Aorta (tissue), 5 donors: ENCODE measurements around the gene ACVR2A. TPM values are rescaled to one million over a fixed set of nuclear protein-coding genes. Genes with fewer than 3 reads are reported as not detected.

ENCODE experiments used
- ATAC-seq: fragments of 200-7000 bp; cut with Tn5 transposase; one replicate; pipeline ENCODE4 v1.9.1; 2022; ENCODE audit warnings: moderate library complexity; ENCODE audit not compliant: low FRiP score
- DNase-seq, 2 donors: peaks; one replicate each; pipeline ENCODE4 v3.0.0-alpha.2; 2020
- H3K27ac ChIP-seq, 2 donors: one replicate each; pipeline ENCODE4 v1.5.1; 2013; ENCODE audit warnings: low read length in 2 of 2, mild to moderate bottlenecking in 2 of 2, moderate library complexity in 2 of 2, control low read depth in 1 of 2, inconsistent platforms in 1 of 2, low read depth in 1 of 2
- H3K27me3 ChIP-seq, 2 donors: one replicate each; pipeline ENCODE4 v1.6.1; 2013; ENCODE audit warnings: control low read depth in 1 of 2, low read length in 1 of 2, mild to moderate bottlenecking in 1 of 2, moderate library complexity in 1 of 2; ENCODE audit not compliant: insufficient read depth in 2 of 2, control insufficient read depth in 1 of 2
- H3K36me3 ChIP-seq, 2 donors: one replicate each; pipeline ENCODE4 v1.6.1; 2013; ENCODE audit warnings: control low read depth in 1 of 2, low read length in 1 of 2, mild to moderate bottlenecking in 1 of 2; ENCODE audit not compliant: insufficient read depth in 2 of 2, control insufficient read depth in 1 of 2
- H3K4me1 ChIP-seq, 2 donors: one replicate each; pipeline ENCODE4 v1.6.1; 2013; ENCODE audit warnings: low read length in 2 of 2, control low read depth in 1 of 2, mild to moderate bottlenecking in 1 of 2, moderate library complexity in 1 of 2; ENCODE audit not compliant: insufficient read depth in 2 of 2, control insufficient read depth in 1 of 2
- H3K4me3 ChIP-seq, 2 donors: one replicate each; pipeline ENCODE4 v1.5.1; 2013; ENCODE audit warnings: low read length in 2 of 2, control low read depth in 1 of 2, mild to moderate bottlenecking in 1 of 2
- H3K9me3 ChIP-seq: one replicate; pipeline ENCODE4 v1.6.1; 2013; ENCODE audit warnings: mild to moderate bottlenecking, low read length; ENCODE audit not compliant: control insufficient read depth
- WGBS, 2 donors: extraction: QIAGEN DNeasy Blood & Tissue Kit; methylation state at CpG; one replicate each; pipeline ENCODE4 v1.1.7; 2013; 5-methylcytosine and 5-hydroxymethylcytosine counted together
- intact Hi-C, 2 donors: fragments of 100-400 bp; cut with DNase I; formaldehyde crosslinking; loops; one replicate each; pipeline versions ENCODE4 v1.14.2 to v1.15.0; 2022
- long read RNA-seq, 2 donors: library from polyadenylated mRNA; unstranded; transcript quantifications; one replicate each; pipeline ENCODE4 v2.0.0, GENCODE V29; 2020 to 2021
- polyA plus RNA-seq, 2 donors: library from polyadenylated mRNA; stranded (reverse); fragments of 200-250 nt; gene quantifications; one replicate each; pipeline ENCODE4 v1.2.3, GENCODE V29; 2013
- total RNA-seq, 2 donors: library from RNA; stranded (reverse); fragmentation: NEBNext Ultra II Directional; extraction: Animal tissue kit (Norgen Biotek cat#: 25700); gene quantifications; one replicate each; pipeline ENCODE4 v1.2.1, GENCODE V29; 2021
- donor health status: healthy with polysubstance abuse.
- donor health status: Bipolar disorder and iron deficiency.
- donor health status: DM: no; HTN: no; CAD: no.
- donor health status: DM: no; HTN: no; CAD: no.
- donor health status: DM: yes; HTN: yes; CAD: no.

Gene ACVR2A
- total RNA-seq (10 to 100 TPM; 11.5 to 26.2 TPM), polyA plus RNA-seq (1 to 10 TPM; 1.6 to 5.3 TPM)
- long read RNA-seq, donor 1, full-length matches to known transcripts: 2 of 8 reads
- long read RNA-seq, donor 1, partial matches to known transcripts: 1 of 8 reads
- long read RNA-seq, donor 1, other reads (novel, unspliced or antisense): 5 of 8 reads
- long read RNA-seq, donor 2, partial matches to known transcripts: 0 of 7 reads
- long read RNA-seq, donor 2, other reads (novel, unspliced or antisense): 7 of 7 reads

GRCh38 chr2:147844697-147845410 is at the start of gene ACVR2A:
Gene ACVR2A, plus strand, starts transcription at chr2:147845029. Its CDS starts 124 bp downstream, at chr2:147845153.
- DNase-seq: peak; percentile 52 to 76
- Histone ChIP-seq H3K36me3 (no peaks in the 10 kb centered on the region), H3K4me3 (peak within 1 kb of the TSS; percentile 90 to 99), H3K9me3 (no peaks in the 10 kb centered on the region), H3K4me1 (peaks cover 3 to 6% of the 10 kb centered on the region in 2 donors), H3K27ac (peak within 1 kb of the TSS; percentile 34 to 82), H3K27me3 (no peaks in the 10 kb centered on the region)
- 0% methylated on average over 49 to 51 of the region's 51 CpGs for WGBS, 2 donors
- intact Hi-C loops: no loop called here
- ATAC-seq: peak; percentile 12

GRCh38 chr2:147800316-147800715 is 44.5 kb upstream of the ACVR2A start:
- H3K36me3 ChIP-seq: no peaks in the 10 kb centered on the region
- no peaks in the 10 kb centered on the region for H3K4me1 ChIP-seq
- H3K27ac ChIP-seq: no peak overlapping the region
- DNase-seq: no peak
- 47% methylated on average over 2 of the region's 2 CpGs for WGBS, 2 donors
- no peak overlapping the region for H3K4me3 ChIP-seq
- no peaks in the 10 kb centered on the region for H3K27me3 ChIP-seq
- no peak for ATAC-seq
- H3K9me3 ChIP-seq: no peaks in the 10 kb centered on the region
- intact Hi-C loops: no loop called here

- WGBS, 2 donors: 57 to 76% methylated on average over 1 of the region's 1 CpG
- no peaks in the 10 kb centered on the region for H3K36me3 ChIP-seq
- H3K27me3 ChIP-seq: no peaks in the 10 kb centered on the region
- H3K9me3 ChIP-seq: no peaks in the 10 kb centered on the region
- ATAC-seq: no peak
- H3K4me3 ChIP-seq: no peak overlapping the region
- H3K27ac ChIP-seq: no peak overlapping the region
- intact Hi-C loops: no loop called here
- H3K4me1 ChIP-seq: no peaks in the 10 kb centered on the region
- no peak for DNase-seq
These were observed 38.0 kb upstream of the ACVR2A start for GRCh38 chr2:147806846-147807245.

GRCh38 chr2:147808520-147808919 is 36.3 kb upstream of the ACVR2A start:
- DNase-seq (no peak), ATAC-seq (no peak)
- intact Hi-C loops: no loop called here

GRCh38 chr2:147810883-147811765 is 33.7 kb upstream of the ACVR2A start:
- DNase-seq: no peak
- Histone ChIP-seq H3K27me3 (no peaks in the 10 kb centered on the region), H3K4me3 (no peak overlapping the region), H3K27ac (no peak overlapping the region), H3K36me3 (no peaks in the 10 kb centered on the region), H3K9me3 (no peaks in the 10 kb centered on the region), H3K4me1 (no peaks in the 10 kb centered on the region)
- intact Hi-C loops: no loop called here
- no peak for ATAC-seq

More at GRCh38 chr2:147808520-147808919, 36.3 kb upstream of the ACVR2A start:
- Histone ChIP-seq H3K4me3 (no peak overlapping the region), H3K4me1 (no peaks in the 10 kb centered on the region), H3K9me3 (no peaks in the 10 kb centered on the region), H3K27ac (no peak overlapping the region), H3K27me3 (no peaks in the 10 kb centered on the region), H3K36me3 (no peaks in the 10 kb centered on the region)
- 62 to 63% methylated on average over 4 of the region's 4 CpGs for WGBS, 2 donors

GRCh38 chr2:147818741-147819140 is 26.1 kb upstream of the ACVR2A start:
- Histone ChIP-seq H3K9me3 (peaks cover 1% of the 10 kb centered on the region), H3K36me3 (no peaks in the 10 kb centered on the region), H3K27me3 (no peaks in the 10 kb centered on the region), H3K4me1 (no peaks in the 10 kb centered on the region), H3K27ac (no peak overlapping the region), H3K4me3 (no peak overlapping the region)
- DNase-seq (no peak), ATAC-seq (no peak)
- intact Hi-C loops: no loop called here
- 79 to 95% methylated on average over 1 of the region's 1 CpG for WGBS, 2 donors

- Histone ChIP-seq H3K4me1 (no peaks in the 10 kb centered on the region), H3K4me3 (no peak overlapping the region), H3K27ac (no peak overlapping the region), H3K27me3 (no peaks in the 10 kb centered on the region), H3K9me3 (peaks cover 1% of the 10 kb centered on the region), H3K36me3 (no peaks in the 10 kb centered on the region)
- ATAC-seq: no peak
- WGBS, 2 donors: 41 to 48% methylated on average over 3 of the region's 3 CpGs
- intact Hi-C loops: no loop called here
- no peak for DNase-seq
These were observed 20.2 kb upstream of the ACVR2A start for GRCh38 chr2:147824620-147825019.

GRCh38 chr2:147826278-147827087 is 18.3 kb upstream of the ACVR2A start:
- no peaks in the 10 kb centered on the region for H3K4me1 ChIP-seq
- H3K4me3 ChIP-seq: no peak overlapping the region
- H3K9me3 ChIP-seq: peaks cover 1% of the 10 kb centered on the region
- intact Hi-C loops: no loop called here
- no peaks in the 10 kb centered on the region for H3K36me3 ChIP-seq
- DNase-seq (no peak), ATAC-seq (no peak)
- no peaks in the 10 kb centered on the region for H3K27me3 ChIP-seq
- 96% methylated on average over 36 to 41 of the region's 41 CpGs for WGBS, 2 donors
- no peak overlapping the region for H3K27ac ChIP-seq
